HCT116 (cell line): ENCODE measurements around the gene DNAJB5. TPM values are rescaled to one million over a fixed set of nuclear protein-coding genes. Genes with fewer than 3 reads are reported as not detected.

Experiments
- ATAC-seq: fragments of 200-7000 bp; cut with Tn5 transposase; 2 replicates; pipeline ENCODE4 v1.9.1; 2020; ENCODE audit warnings: mild to moderate bottlenecking, moderate library complexity
- BruUV-seq: library from RNA; stranded (reverse); fragments of 400-500 nt; replicated peaks from 2 replicates; lab custom pipeline; 2021; lab: Mats Ljungman, UMichigan
- CTCF ChIA-PET: fragments of 300-600 bp; sonication (Branson Sonifier 250); formaldehyde crosslinking; loops from one replicate; lab custom pipeline; 2021; ENCODE audit warnings: antibody characterized with exemption; lab: Charles Lee
- POLR2A ChIA-PET: fragments of 300-600, 350-600 bp; sonication (Branson Sonifier 250); formaldehyde crosslinking; loops from one replicate; lab custom pipeline; 2021; ENCODE audit warnings: antibody characterized with exemption; lab: Charles Lee
- RAD21 ChIA-PET, 2 experiments: fragments of 300-600 bp; sonication (Branson Sonifier 250); formaldehyde crosslinking; loops; one replicate each; lab custom pipeline; 2023; ENCODE audit warnings: low total read pairs in 2 of 2; ENCODE audit not compliant: uncharacterized antibody in 2 of 2, unreplicated experiment in 2 of 2, low non-redundant PET in 1 of 2; lab: Charles Lee
- DNase-seq: peaks from one replicate; pipeline ENCODE4 v3.0.0-alpha.2; 2010; ENCODE audit warnings: low read depth, low spot score
- H2AFZ ChIP-seq: fragments of 200-600 bp; shearing (Covaris generic), sonication (generic); 2 replicates; pipeline ENCODE4 v1.6.1; 2017; ENCODE audit warnings: low read depth, mixed run types, mixed read lengths, antibody characterized with exemption, low read length; ENCODE audit not compliant: poor library complexity, severe bottlenecking
- H3K27ac ChIP-seq: 2 replicates; pipeline ENCODE4 v1.5.1; 2012; ENCODE audit warnings: low read depth, low read length
- H3K27me3 ChIP-seq: fragments of 200-600 bp; sonication (generic); 2 replicates; pipeline ENCODE4 v1.6.1; 2016; ENCODE audit warnings: mixed run types, low read length, mixed read lengths; ENCODE audit not compliant: insufficient read depth
- H3K36me3 ChIP-seq, 2 experiments: fragments of 200-500 bp in 1 of 2; fragments of 200-600 bp in 1 of 2; sonication (Bioruptor generic) in 1 of 2; sonication (generic) in 1 of 2; 2 replicates each; pipeline versions ENCODE4 v1.5.1 to v1.6.1; 2014 to 2016; ENCODE audit warnings: low read length in 2 of 2, inconsistent platforms in 1 of 2, mixed read lengths in 1 of 2, mixed run types in 1 of 2; ENCODE audit not compliant: insufficient read depth in 2 of 2, control insufficient read depth in 1 of 2
- H3K4me1 ChIP-seq, 2 experiments: fragments of 200-600 bp in 1 of 2; sonication (generic) in 1 of 2; 2 replicates each; pipeline versions ENCODE4 v1.5.1 to v1.6.1; 2012 to 2017; ENCODE audit warnings: low read length in 2 of 2, inconsistent platforms in 1 of 2, mild to moderate bottlenecking in 1 of 2, mixed read lengths in 1 of 2, mixed run types in 1 of 2, moderate library complexity in 1 of 2; ENCODE audit not compliant: insufficient read depth in 2 of 2, control insufficient read depth in 1 of 2
- H3K4me2 ChIP-seq: fragments of 200-600 bp; sonication (generic); 2 replicates; pipeline ENCODE4 v1.6.1; 2017; ENCODE audit warnings: mixed run types, low read length, mixed read lengths
- H3K4me3 ChIP-seq, 2 experiments: fragments of 200-600 bp in 1 of 2; sonication (generic) in 1 of 2; replicated peaks in 1 of 2; 2 replicates each; pipeline ENCODE4 v1.5.1; 2011 to 2016; ENCODE audit warnings: low read length in 2 of 2, control low read depth in 1 of 2, low read depth in 1 of 2, mild to moderate bottlenecking in 1 of 2, mixed read lengths in 1 of 2, mixed run types in 1 of 2
- H3K79me2 ChIP-seq: fragments of 200-600 bp; sonication (generic); 2 replicates; pipeline ENCODE4 v1.6.1; 2017; ENCODE audit warnings: mild to moderate bottlenecking, mixed run types, low read length, moderate library complexity, mixed read lengths; ENCODE audit not compliant: insufficient read depth
- H3K9ac ChIP-seq: fragments of 200-600 bp; sonication (generic); 2 replicates; pipeline ENCODE4 v1.6.1; 2016; ENCODE audit warnings: low read length, mixed read lengths
- H3K9me2 ChIP-seq: fragments of 200-600 bp; sonication (generic), shearing (Covaris generic); 2 replicates; pipeline ENCODE4 v1.6.1; 2017; ENCODE audit warnings: mixed run types, mild to moderate bottlenecking, moderate library complexity; ENCODE audit not compliant: insufficient read depth
- H3K9me3 ChIP-seq, 2 experiments: fragments of 200-500 bp in 1 of 2; fragments of 200-600 bp in 1 of 2; sonication (Bioruptor generic) in 1 of 2; sonication (generic) in 1 of 2; 2 replicates each; pipeline ENCODE4 v1.6.1; 2014 to 2017; ENCODE audit warnings: low read length in 2 of 2, mixed read lengths in 2 of 2, inconsistent platforms in 1 of 2, low read depth in 1 of 2, mild to moderate bottlenecking in 1 of 2, mixed run types in 1 of 2, moderate library complexity in 1 of 2; ENCODE audit not compliant: control insufficient read depth in 1 of 2, insufficient read depth in 1 of 2
- H4K20me1 ChIP-seq: fragments of 200-600 bp; sonication (generic), shearing (Covaris generic); 2 replicates; pipeline ENCODE4 v1.6.1; 2017; ENCODE audit warnings: mixed run types, mild to moderate bottlenecking, moderate library complexity; ENCODE audit not compliant: insufficient read depth
- CBX3 ChIP-seq: IDR thresholded peaks from 2 replicates; pipeline ENCODE4 v1.6.1; 2012; ENCODE audit warnings: low read depth
- CTCF ChIP-seq, 3 experiments: fragments of 200-600 bp in 1 of 3; sonication (generic) in 1 of 3; IDR thresholded peaks in 2 of 3; conservative IDR thresholded peaks in 1 of 3; 2 replicates each; pipeline ENCODE4 v1.5.1; 2012 to 2017; ENCODE audit warnings: low read depth in 2 of 3, low read length in 2 of 3, antibody characterized with exemption in 1 of 3, borderline replicate concordance in 1 of 3, control low read depth in 1 of 3, mild to moderate bottlenecking in 1 of 3, mixed read lengths in 1 of 3, mixed run types in 1 of 3, moderate library complexity in 1 of 3; ENCODE audit not compliant: insufficient read depth in 1 of 3
- ELF1 ChIP-seq: IDR thresholded peaks from 2 replicates; pipeline ENCODE4 v1.6.1; 2012; ENCODE audit warnings: low read depth, borderline replicate concordance
- FOSL1 ChIP-seq: IDR thresholded peaks from 2 replicates; pipeline ENCODE4 v1.6.1; 2012; ENCODE audit warnings: low read depth
- REST ChIP-seq: IDR thresholded peaks from 2 replicates; pipeline ENCODE4 v1.6.1; 2012; ENCODE audit warnings: low read depth
- SRF ChIP-seq: IDR thresholded peaks from 2 replicates; pipeline ENCODE4 v1.6.1; 2012; ENCODE audit warnings: low read depth
- YY1 ChIP-seq: IDR thresholded peaks from 2 replicates; pipeline ENCODE4 v1.6.1; 2011; ENCODE audit warnings: low read length, low read depth, moderate library complexity, mild to moderate bottlenecking; ENCODE audit not compliant: insufficient replicate concordance; ENCODE audit errors: extremely low read depth
- ZFX ChIP-seq: fragments of 450-650 bp; IDR thresholded peaks from 2 replicates; pipeline ENCODE4 v1.6.1; 2017
- intact Hi-C: fragments of 100-400 bp; cut with micrococcal nuclease; formaldehyde crosslinking; loops from 2 replicates; pipeline ENCODE4 v1.10.0; 2022
- total RNA-seq: library from RNA; stranded (reverse); gene quantifications from one replicate; pipeline ENCODE4 v1.2.1, GENCODE V29; 2021; ENCODE audit not compliant: unreplicated experiment
- TF ChIP-seq, protein P1 (sequence below): IDR thresholded peaks from 2 replicates; pipeline ENCODE4 v1.6.1; 2012

The DNAJB5 gene
- total RNA-seq, 1 experiment from 2014 or later = 3.6 TPM

DNA sequence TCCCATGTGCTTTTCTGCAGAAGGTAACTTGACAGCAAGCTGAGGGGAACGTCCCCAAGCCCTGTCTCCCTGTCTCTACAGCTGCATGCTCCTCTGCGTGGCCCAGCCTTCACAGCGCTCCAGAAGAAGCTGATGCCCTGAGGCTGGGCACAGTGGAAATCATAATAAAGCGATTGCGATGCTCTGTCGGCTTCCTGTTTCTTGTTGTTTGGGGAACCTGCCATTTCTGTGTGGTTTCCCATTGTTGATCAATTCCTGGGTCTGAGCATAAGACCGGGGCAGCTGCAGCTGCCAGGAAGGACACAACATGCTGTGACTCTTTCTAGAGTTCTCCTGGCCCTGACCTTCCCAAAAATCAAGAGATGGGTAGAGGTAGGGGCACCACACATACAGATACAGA lies 7.2 kb upstream of the DNAJB5 start:
- H2AFZ ChIP-seq = no peak overlapping the region
- ATAC-seq (no peak), DNase-seq (no peak)
- no peak overlapping the region for H3K4me3 ChIP-seq
- ChIA-PET CTCF (interaction anchor here (0.8 kb wide), 1 partner anchor 222 kb away, joined by 3 read pairs; no protein-coding TSS in a partner anchor), RAD21 (no interaction called here), POLR2A (no interaction called here)
- H3K4me2 ChIP-seq = no peak overlapping the region
- intact Hi-C loops = loop anchor here (10.0 kb wide), 2 partner anchors 308 to 492 kb away; no protein-coding TSS in a partner anchor
- H3K9me2 ChIP-seq = no peaks in the 10 kb centered on the region
- H3K9me3 ChIP-seq = no peaks in the 10 kb centered on the region
- H3K27ac ChIP-seq = no peak overlapping the region
- H4K20me1 ChIP-seq = no peaks in the 10 kb centered on the region
- no TSS peak for BruUV-seq
- no peak for TF ChIP-seq REST
- no peak for TF ChIP-seq CBX3
- no peak overlapping the region for H3K9ac ChIP-seq
- no peaks in the 10 kb centered on the region for H3K4me1 ChIP-seq
- no peaks in the 10 kb centered on the region for H3K79me2 ChIP-seq
- peaks cover 6% of the 10 kb centered on the region; the same call in 1 of the 2 replicates for H3K27me3 ChIP-seq
- H3K36me3 ChIP-seq = no peaks in the 10 kb centered on the region

GRCh38 chr9:34983209-34983608 lies 6.3 kb upstream of the DNAJB5 start:
- Histone ChIP-seq H3K9me2 (no peaks in the 10 kb centered on the region), H3K9ac (no peak overlapping the region), H3K36me3 (no peaks in the 10 kb centered on the region), H3K27me3 (peaks cover 6% of the 10 kb centered on the region; the same call in 1 of the 2 replicates), H4K20me1 (no peaks in the 10 kb centered on the region), H2AFZ (no peak overlapping the region), H3K4me2 (no peak overlapping the region), H3K4me1 (no peaks in the 10 kb centered on the region), H3K79me2 (no peaks in the 10 kb centered on the region), H3K9me3 (no peaks in the 10 kb centered on the region), H3K27ac (no peak overlapping the region), H3K4me3 (no peak overlapping the region)
- DNase-seq (no peak), ATAC-seq (no peak)
- CTCF ChIA-PET = no interaction called here
- intact Hi-C loops = loop anchor here (10.0 kb wide), 2 partner anchors 308 to 492 kb away; no protein-coding TSS in a partner anchor
- RAD21 ChIA-PET = interaction anchor here in 1 of 2 experiments (1.2 kb wide), 1 partner anchor 84 kb away, joined by 3 read pairs; no protein-coding TSS in a partner anchor
- POLR2A ChIA-PET = no interaction called here
- BruUV-seq = no TSS peak
- TF ChIP-seq, protein P1, sequence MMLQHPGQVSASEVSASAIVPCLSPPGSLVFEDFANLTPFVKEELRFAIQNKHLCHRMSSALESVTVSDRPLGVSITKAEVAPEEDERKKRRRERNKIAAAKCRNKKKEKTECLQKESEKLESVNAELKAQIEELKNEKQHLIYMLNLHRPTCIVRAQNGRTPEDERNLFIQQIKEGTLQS = no peak
- TF ChIP-seq ELF1 = no peak
- TF ChIP-seq SRF = no peak
- no peak for TF ChIP-seq FOSL1
- TF ChIP-seq YY1 = no peak
- TF ChIP-seq CTCF (IDR thresholded peaks at IDR 0.05 in 2 of 3, conservative IDR thresholded peaks at IDR 0.05 in 1 of 3; ENCODE audit: borderline replicate concordance in 1 of 3, insufficient read depth in 1 of 3, low read depth in 2 of 3, low read length in 2 of 3) = no peak
- no peak for TF ChIP-seq REST
- TF ChIP-seq ZFX = no peak
